ENCODE results near the gene ARSG.

Gene ARSG

DNA sequence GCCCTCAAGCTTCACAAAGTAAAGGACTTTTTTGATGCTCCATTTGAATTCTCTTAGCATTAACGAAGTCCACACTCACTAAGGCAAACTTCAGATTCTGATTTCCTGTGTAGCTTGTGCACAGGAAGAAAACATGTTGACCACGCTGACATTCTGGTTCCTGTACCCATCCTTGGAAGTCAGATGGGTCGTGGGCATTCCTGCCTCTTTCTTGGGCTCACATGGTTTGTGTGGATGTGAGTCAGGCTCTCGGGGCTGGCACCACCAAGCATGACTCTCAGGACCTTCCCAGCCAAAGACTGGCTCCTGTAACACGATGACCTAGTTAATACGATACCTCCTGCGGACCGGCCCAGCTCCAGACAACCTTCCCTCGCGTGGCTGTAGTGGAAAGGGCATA is 32.8 kb downstream of the ARSG start:
- TF ChIP-seq, protein P1, sequence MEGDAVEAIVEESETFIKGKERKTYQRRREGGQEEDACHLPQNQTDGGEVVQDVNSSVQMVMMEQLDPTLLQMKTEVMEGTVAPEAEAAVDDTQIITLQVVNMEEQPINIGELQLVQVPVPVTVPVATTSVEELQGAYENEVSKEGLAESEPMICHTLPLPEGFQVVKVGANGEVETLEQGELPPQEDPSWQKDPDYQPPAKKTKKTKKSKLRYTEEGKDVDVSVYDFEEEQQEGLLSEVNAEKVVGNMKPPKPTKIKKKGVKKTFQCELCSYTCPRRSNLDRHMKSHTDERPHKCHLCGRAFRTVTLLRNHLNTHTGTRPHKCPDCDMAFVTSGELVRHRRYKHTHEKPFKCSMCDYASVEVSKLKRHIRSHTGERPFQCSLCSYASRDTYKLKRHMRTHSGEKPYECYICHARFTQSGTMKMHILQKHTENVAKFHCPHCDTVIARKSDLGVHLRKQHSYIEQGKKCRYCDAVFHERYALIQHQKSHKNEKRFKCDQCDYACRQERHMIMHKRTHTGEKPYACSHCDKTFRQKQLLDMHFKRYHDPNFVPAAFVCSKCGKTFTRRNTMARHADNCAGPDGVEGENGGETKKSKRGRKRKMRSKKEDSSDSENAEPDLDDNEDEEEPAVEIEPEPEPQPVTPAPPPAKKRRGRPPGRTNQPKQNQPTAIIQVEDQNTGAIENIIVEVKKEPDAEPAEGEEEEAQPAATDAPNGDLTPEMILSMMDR (IDR thresholded peaks at IDR 0.05; ENCODE audit: insufficient read depth, low read depth, low read length, missing control alignments): no peak
- no peak overlapping the region for H3K4me3 ChIP-seq (ENCODE audit: low read depth, low read length)
- DNase-seq (ENCODE audit: low read depth): no peak

DNA sequence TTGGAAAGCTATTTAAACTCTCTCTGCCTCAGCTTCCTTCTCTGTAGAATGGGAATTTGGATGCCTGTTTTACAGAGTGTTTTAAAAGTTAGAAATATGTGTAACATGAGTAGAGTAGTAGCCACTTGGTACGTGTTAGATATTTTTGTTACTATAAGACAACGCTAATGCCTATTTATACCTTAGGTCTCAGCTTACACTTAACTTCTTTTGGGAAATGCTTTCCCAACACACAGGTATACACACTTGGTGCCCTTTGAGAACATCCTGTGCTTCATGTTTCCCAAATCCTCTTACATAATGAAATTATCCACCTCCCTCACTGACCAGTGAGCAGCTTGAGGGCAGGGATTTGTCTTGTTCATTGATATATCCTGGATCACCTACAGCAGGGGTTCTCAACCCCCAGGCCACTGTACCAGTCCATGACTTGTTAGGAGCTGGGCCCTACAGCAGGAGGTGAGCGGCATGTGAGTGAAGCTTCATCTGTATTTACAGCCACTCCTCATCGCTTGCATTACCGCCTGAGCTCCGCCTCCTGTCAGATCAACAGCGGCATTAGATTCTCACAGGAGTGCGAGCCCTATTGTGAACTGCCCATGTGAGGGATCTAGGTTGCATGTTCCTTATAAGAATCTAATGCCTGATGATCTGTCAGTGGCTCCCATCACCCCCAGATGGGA is 33.5 kb downstream of the ARSG start:
- no peak overlapping the region for H3K4me3 ChIP-seq (ENCODE audit: low read depth, low read length)
- no peak for DNase-seq (ENCODE audit: low read depth)
- TF ChIP-seq, protein P1 (IDR thresholded peaks at IDR 0.05; ENCODE audit: insufficient read depth, low read depth, low read length, missing control alignments): no peak

DNA sequence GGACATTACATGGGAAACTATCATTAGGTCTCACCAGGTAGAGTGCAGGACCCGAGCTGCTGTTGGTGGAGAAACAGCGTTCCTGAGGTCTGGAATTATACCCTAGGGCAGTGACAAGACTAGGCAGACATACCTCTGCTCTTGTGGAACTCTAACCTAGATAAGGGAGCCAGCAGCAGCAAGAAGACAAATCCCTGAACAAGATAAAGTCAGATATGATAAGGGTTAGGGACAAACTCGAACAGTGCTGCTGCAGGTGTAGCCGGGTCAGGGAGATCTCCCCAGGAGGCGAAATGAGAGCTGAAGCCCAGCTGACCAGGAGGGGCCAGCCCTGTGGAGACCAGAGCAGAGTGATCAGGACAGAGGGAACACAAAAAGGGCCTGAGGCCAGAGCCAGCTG is 34.7 kb downstream of the ARSG start:
- no peak for DNase-seq (ENCODE audit: low read depth)
- TF ChIP-seq, protein P1 (IDR thresholded peaks at IDR 0.05; ENCODE audit: insufficient read depth, low read depth, low read length, missing control alignments): no peak

DNA sequence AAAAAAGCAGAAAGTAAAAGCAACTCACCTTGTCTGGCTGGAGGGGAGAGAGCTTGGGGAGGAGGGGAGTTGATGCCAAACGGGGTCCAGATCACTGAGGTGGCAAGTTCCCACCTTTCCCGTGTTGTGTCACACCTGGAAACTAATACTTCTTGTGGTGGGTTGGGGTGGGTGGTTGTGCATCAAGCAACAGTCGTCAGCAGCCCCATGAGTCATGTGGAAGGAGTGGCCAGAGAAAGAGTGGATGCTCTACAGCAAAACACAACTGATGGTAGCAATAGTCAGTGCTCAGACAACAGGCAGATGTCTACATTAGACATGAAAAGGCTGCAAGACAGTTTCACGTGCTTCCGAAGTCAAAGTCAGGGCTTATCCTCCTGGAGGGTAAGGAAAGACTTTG is 35.4 kb downstream of the ARSG start:
- TF ChIP-seq, protein P1 (IDR thresholded peaks at IDR 0.05; ENCODE audit: insufficient read depth, low read depth, low read length, missing control alignments): no peak
- H3K4me3 ChIP-seq (ENCODE audit: low read depth, low read length): no peak overlapping the region
- DNase-seq (ENCODE audit: low read depth): no peak

More for the DNA sequence above, 34.7 kb downstream of the ARSG start:
- H3K4me3 ChIP-seq (ENCODE audit: low read depth, low read length): no peak overlapping the region

DNA sequence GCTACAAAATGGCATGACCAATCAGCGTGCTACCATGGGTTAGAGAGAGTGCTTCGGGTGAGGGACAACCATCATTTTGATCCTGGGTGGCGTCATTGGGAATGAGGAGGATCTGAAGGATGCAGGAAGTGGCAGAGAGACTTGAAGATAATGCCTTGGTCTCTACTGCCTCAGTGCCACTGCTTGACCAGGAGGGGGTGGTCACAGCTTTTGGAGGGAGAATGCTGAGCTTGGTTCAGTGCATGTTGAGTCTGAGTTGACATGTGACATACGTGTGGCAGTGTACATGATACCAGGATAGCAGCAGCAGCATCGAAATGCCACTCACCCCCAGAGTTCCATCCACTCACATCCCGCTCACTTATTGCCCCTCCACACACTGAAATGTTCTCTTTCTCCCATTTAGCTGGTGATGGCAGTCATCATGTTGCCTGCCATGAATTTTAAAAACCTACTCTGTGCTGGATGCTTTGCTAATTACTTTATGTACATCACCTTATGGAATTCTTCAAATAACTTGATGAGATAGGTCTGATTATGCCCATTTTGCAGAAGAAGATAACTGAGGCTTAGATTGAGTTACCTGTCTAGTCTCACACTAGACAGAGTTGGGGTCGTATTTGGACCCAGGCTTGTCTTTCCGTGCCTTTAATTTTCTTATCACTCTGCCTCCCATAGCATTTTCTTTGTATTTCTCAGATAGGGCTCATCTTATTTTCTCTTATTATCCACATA is 36.7 kb downstream of the ARSG start:
- TF ChIP-seq, protein P1 (IDR thresholded peaks at IDR 0.05; ENCODE audit: insufficient read depth, low read depth, low read length, missing control alignments): peak; percentile 13
- peak; percentile 35 for DNase-seq (ENCODE audit: low read depth)
- no peak overlapping the region for H3K4me3 ChIP-seq (ENCODE audit: low read depth, low read length)

DNA sequence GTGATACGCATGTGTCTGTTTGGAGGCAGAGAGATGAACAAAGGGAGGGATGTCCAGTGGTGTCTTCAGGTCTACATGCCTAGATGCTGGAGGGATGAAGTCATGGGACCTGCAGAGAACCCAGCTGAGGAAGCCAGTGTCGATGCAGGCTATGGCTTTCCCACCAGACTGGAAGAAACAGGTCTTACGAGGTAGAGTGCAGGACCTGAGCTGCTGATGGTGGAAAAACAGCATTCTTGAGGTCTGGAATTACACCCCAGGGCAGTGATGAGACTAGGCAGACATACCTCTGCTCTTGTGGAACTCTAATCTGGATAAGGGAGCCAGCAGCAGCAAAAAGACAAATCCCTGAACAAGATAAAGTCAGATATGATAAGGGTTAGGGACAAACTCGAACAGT is 37.4 kb downstream of the ARSG start:
- DNase-seq (ENCODE audit: low read depth): no peak
- TF ChIP-seq, protein P1 (IDR thresholded peaks at IDR 0.05; ENCODE audit: insufficient read depth, low read depth, low read length, missing control alignments): no peak
- no peak overlapping the region for H3K4me3 ChIP-seq (ENCODE audit: low read depth, low read length)
